Islet precursor cell (in vitro differentiated cells): ENCODE measurements around the gene MDH1B.
"Not testable (repeated sequence)": the region's sequence is repeated elsewhere in the genome, so short reads cannot be mapped to it uniquely, and the experiment has no call there.

ENCODE experiments used
- DNase-seq: peaks from one replicate; pipeline ENCODE4 v3.0.0-alpha.2; 2018

MDH1B gene

DNA sequence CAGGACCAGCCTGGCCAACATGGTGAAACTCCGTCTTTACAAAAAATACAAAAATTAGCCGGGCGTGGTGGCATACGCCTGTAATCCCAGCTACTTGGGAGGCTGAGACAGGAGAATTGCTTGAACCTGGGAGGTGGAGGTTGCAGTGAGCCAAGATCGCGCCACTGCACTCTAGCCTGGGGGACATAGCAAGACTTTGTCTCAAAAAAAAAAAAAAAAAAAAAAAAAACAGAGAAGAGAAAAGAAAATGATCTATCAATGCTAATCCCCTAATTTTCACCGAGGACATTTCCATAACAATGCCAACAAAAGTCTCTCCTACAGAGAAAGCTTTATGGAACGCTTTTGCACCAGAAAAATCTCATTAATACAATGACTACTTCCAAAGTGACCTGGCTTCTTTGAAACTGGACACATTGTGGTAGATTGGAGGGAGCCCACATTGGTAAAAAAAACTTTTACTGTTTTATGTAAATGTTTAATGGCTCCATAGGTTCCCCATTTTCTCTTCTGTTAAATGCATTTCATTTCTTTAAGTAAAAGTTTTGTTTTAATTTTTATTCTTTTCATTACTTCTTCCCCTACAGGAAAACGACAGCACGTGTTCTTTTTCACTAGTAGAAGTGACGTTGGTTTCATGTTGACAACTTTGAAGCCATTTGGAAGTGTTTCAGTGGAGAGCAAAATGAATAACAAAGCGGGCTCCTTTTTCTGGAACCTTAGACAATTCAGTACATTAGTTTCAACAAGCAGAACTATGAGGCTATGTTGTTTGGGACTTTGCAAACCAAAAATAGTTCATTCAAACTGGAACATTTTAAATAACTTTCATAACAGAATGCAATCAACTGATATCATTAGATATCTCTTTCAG, 1.2 kb upstream of the MDH1B start:
- DNase-seq: no peak

DNA sequence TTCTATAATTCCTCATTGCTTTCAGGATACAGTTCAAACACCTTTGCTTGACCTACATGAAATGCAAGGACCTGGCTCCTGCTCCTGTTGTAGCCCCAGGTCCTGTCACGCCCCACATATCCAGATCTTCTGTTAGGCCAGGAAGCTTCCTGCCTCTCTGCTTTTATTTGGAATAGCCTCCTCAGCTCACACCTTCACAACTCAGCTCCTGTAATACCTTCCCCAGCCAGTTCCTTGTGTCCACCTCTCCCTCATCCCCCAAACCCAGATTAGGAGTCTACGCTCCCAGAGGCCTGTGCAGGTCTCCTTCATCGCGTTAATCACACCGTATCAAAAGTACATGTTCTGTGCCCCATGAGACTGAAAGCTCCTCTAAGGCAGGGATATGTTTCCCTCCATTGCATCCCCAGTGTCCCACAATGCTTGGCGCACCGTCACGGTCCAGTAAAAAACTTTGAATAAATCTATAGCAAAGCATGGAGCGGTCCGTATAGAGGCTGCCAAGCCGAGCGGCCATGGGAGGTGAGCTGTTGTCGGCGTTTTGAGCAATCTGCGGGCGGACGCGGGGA, 371 bp downstream of the MDH1B start:
- DNase-seq: no peak

DNA sequence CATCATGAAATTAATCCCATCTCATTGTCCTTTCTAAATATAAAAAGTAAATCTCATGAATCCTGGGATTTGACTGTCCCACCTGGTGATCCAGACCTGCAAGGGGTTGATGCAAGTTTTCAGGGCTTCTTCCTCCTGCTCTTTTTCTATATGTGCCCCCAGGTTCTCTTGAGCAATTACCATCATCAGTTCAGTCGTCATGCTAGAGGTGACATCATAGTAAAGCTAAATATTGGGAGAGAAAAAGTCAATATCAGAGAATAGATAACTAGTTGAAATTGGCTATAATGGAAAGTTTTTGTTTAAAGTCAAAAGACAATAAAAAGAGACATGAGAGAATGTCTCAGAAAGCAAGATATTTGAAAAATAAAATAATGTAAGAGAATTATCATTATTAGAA, 8.3 kb downstream of the MDH1B start:
- no peak for DNase-seq

DNA sequence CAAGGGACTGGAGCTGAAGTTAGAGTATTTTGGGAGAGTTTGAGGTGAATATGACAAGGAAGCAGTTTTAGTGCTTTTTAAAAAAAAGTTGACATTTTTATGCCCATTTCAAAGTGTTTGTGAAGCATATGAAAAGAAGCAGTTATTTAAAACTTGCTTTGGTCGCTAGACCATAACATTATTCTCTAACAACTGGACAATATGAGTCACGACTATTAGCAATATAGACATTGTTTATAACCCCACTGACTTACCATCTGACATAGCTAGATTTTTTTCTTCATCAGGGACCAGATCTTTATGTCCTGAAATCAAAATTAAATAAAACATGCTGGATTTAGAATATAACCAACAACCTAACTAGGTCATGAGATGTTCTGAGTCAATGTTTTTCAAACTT, 24.3 kb downstream of the MDH1B start:
- DNase-seq: no peak

DNA sequence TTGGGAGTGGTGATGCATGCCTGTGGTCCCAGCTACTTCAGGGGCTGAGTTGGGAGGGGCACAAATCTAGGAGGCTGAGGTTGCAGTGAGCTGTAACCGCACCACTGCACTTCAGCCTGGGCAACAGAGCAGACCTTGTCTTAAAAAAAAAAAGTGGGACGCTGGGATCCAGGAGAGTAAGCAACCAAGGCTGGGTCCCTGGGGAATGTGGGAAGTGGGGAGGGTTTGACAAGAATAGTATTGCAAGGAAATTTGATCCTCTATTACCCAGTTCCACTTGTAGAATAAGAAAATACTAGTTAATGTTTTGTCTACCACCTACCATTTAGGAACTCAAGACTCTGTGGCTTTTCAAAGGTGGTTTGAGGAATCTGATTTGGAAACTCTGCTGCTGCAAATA, 25.9 kb downstream of the MDH1B start:
- no peak for DNase-seq

DNA sequence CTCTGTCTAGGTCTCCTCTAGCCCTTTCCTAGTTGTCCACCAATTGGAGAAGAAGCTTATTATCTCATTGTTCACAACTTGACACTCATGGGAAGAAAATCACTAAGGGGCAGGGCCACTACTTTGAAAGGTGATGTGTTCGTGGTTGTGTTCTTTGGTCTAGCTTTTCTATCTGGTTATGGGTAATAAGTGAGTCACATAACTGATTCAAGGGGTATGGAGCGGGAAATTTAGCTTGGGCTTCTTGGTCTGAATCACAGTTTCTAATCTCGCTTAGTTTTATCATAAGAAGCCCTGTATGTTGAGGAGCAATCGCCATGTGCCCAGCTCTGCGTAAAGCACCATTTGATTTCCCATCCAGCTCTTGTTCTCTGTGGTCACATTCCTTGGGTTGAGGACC, 28.2 kb downstream of the MDH1B start:
- no peak for DNase-seq

DNA sequence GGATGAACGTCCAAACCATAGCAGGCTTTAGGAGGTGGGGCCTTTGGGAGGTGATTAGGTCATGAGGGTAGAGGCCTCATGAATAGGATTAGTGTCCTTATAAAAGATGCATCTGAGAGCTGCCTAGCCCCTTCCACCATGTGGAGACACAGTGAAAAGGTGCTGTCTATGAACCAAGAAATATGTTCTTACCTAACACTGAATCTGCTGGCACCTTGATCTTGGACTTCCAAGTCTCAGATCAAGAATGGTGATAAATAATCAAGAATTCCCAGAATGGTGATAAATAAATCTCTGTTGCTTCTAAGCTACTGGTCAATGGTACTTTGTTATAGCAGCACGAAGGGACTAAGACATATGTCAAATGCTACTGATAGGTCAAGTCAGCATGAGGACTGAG, 31.8 kb downstream of the MDH1B start:
- no peak for DNase-seq

DNA sequence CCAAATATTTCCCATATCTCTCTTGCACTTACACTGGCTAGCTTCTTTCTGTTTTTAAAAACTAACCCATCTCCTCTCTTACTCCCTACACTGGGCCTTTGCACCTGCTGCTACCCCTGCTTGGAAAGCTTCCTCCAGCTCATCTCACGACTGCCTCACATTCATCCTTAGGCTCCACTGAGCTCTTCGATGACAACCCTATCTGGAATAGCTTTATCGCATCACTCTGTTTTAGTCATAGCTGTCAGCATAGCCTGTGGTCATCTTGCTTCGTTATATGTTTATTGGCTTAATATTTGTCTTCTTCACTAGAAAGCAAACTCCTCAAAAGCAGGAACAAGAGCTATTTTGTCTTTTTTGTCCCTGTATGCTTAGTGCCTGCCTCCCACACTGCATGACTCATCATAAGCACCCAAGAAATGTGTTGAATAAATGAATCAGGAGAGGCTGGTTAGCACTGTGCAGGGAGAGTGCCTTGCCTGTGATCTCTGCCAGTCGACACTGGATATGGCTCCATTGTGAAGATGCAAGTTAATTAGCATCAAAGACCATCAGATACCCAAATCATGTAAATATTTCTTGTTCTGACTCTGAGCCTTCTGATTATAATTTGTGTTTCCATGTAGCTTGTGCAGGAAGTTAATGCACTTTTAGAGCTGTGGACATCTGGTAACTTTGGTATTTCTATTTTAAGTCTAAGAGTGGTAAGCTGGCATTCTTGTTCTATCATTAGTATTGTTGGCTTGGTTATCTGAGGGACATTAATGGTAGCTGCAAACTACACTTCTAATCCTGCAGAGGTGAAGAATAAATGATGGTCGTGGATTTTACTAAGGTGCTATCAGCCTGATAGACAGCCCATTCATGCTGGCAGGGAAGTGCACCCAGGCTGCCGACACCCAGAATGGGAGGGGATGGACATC, 36.6 kb downstream of the MDH1B start:
- no peak for DNase-seq

DNA sequence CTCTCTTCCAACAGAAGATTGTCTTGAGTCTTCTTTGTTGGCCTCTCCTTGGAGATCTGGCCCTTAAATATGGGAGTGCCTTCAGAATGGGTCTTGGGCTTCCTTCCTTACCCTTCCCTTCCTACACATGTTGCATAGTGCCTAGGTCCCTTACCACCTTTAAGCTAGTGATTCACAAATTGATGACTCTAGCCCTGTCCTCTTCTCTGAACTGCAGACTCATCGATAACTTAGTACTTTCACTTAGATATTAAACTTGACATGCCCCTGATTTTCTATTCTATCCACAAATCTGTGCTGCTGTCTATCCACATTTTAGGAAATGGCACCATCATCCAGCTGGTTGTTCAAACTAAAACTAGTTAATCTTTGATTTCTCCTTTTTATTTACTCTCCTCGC, 37.8 kb downstream of the MDH1B start:
- no peak for DNase-seq

DNA sequence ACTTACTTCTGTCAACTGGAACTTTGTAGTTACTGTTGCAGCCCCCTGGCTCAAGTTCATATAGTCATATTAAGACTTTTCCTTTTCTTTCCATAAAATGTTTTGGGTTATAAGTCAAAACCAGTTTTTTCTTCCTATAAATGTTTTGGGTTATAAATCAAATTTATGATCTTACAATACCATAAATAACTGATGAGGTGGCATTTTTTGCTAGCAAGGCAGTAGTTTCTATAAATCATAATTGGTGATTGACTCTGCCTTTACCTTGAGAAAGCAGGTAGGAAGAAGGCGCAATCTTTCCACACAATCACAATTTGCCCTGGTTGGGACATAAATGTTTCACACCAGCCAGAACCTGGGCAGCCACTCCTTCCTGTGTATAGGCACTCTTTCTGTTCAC, 41.8 kb downstream of the MDH1B start:
- no peak for DNase-seq

DNA sequence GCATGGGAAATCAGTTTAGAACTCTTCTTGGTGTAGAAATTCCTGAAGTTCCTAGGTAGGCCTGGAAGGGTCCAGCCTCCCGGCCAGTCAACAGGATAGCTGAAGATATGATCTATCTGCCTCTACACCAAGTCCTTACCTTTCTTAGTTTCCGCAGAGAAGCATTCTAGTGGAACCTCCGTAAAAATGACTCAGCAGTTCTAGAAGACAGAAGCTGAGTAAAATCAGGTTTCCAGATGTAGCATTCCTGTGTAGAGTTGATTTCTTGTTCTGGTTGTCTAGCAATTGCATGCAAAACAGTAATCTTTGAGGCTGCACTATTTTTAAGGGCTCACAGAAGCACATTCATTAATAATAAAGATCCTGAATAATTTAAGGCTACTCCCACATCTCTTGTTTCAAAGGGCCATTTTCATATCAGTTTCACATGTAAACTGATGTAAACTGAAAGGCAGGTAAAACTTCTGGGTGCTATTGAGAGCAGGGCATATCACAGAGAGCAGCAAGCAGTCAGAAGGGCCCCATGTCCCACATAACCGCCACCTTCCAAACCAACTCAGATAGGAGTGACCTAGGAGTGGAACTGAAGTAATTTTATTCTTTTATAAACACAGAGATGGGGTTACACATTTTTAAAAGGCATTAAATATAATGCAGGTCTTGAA, 43.7 kb downstream of the MDH1B start:
- peak; percentile 54 for DNase-seq

DNA sequence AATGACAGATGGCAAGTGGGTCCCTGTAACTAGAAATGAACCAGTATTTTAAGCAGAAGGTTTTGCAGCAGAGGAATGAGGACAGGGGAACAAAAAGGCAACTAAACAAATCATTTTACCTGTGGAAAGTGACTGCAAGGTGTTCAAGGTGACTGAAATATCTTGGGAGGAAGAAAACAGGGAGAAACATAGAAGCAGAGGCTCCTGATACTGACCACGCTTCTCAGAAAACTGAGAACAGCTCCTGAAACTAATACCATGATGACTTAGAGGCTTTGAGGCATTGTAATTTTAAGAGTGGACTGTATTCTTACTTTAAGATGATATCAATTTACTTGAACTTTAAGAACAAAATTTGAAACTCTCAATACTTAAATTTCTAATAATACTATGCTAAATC, 46.8 kb downstream of the MDH1B start, which contains the start of gene DYTN:
TSS of gene DYTN (minus strand) at position 101 of the 400 bp plus-strand sequence. CDS start 117 bp downstream, outside the sequence.
- no peak for DNase-seq

DNA sequence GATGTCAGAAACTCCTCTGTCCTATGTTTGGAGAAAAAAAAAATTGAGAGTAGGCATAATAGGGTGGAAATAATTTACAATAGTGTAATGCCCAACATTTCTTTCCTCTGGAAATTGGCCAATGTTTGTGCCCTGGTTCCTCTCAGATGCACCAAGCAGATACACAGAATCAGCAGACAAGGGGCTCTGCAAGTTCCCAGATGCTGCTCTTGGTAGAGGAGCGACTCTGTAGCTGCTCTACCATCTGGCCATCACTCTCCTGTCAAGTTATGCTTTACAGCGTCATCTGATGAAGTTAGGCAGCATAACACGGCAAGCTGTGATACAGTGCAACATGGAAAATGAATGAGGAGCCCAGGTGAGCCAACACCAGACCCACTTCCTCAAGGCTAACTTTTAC, 48.5 kb downstream of the MDH1B start:
- DNase-seq: no peak

DNA sequence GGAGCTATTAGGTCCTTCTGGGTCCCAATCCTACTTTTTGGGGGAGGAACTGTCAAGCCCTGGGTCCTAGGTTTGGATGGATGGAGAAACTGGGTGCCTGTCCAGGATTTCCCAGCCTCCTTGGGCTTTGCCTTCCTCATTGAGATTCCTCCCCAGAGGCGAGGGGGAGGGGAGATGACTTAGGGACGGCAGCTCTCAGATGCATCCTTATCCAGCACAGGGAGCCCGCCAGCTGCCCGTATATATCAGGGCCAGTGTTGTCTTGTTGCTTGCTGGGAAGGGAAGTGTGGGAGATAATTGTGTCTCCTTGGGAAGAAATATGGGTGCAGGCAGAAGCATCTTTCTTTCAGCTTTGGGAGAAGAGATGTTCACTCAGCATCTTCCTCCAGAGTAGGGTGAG, 49.9 kb downstream of the MDH1B start:
- DNase-seq: not testable (repeated sequence)

DNA sequence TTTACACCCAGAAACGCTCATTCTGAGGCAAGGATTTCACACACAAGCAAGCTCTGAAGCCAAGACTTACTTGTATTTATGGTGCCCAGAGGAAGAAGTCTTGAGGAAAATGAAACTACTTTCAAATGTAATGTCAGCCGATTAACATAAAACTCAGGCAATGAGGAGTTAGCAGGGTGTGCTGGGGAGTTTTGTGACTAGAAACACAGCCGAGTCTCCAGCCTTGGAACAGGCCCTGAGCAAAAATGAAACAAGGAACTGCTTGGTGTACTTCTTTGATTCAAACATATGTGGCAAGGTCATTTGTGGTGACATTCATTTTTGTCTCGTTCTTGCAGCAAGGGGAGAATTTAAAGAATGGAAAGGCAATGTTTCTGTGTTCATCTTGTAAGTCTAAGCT, 51.4 kb downstream of the MDH1B start:
- DNase-seq: no peak

DNA sequence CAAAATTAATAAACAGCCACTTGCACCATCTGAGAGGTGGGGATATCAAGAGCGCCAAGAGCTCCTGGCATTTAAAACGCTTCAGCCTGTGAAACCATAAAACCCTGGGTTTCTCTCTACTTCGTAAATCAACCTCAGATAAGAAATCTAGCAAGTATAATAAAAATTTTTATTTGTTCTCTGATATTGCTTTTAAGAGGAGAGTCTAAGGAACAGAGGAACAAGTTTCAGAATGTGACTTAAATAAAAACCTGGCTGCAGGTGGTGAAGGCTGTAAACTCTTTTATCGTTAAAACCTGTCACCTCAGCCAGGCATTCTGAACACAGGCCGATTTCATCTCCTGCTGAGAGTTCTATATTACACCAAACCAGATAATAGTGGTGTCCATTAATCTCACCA, 56.8 kb downstream of the MDH1B start:
- no peak for DNase-seq

DNA sequence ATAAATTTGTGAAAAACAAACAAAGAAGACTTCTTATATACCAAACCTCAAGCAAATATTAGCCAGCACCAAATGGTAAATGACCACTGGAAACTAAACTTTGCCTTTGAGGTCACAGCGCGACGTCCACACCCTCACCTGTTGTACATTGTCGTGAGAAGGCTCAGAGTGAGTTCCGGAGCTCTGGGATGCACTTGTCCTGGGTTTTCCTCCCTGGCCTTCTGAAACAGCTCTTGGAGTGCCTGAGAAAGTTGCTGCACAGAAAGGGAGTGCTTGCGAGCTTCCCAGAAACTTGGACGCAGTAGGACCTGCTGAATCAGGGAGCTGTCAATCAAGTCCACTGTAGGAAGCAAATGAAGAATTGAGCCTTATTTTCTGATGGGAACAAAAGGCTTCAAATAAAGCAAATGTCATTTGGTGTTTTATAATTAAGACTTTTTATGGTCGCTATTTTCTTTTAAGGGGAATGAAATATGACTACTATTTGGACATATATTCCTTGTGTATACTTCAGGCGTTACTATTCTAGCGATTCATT, 57.9 kb downstream of the MDH1B start:
- DNase-seq: no peak

DNA sequence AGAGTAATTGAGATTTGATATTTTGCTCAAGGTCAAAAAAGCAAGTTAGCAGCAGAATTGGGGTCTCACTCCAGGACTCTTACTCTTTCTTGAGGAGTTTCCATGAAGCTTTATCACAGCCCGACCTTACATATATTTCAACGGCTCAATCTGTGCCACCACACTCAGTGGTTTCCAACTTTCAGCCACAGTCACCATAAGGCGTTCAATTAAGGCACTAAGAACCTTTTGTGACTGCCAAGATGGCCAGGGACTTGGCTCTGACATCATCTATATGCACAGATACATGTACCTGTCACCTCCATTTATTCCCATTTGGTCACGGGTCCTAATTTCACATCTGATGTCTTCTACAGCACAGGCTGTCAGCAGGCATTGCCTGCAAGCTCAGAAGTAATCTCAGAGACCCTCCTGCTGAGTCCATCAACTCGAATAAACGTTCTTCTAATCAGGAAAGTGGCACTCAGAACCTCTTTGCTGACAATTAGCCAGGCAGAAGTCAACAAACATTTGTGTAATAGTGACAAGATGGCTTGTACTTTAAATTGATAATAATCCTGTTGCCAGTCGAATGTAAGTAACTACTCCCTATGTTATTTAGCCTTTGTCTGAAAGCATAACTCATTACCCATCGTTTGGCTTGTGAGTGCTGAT, 63.0 kb downstream of the MDH1B start:
- DNase-seq: no peak

DNA sequence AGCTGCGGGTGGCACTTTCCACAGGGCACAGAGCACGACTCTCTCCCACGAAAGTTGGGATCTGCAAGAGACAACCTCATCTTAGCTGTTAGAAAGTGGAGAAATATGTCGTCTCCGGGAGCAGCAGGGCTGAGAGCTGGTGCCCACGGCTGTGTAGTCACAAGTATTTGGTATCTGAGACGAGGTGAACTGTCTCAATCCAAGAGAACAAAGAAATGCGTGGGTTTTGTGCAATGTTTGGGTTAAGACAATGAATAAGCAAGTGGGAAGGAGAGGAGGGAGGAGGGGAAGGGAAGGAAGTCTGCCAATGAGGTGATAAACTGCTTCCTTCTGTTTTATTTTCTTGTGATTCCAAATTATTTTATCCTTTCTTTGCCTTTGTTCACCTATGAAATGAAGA, 65.0 kb downstream of the MDH1B start:
- no peak for DNase-seq

DNA sequence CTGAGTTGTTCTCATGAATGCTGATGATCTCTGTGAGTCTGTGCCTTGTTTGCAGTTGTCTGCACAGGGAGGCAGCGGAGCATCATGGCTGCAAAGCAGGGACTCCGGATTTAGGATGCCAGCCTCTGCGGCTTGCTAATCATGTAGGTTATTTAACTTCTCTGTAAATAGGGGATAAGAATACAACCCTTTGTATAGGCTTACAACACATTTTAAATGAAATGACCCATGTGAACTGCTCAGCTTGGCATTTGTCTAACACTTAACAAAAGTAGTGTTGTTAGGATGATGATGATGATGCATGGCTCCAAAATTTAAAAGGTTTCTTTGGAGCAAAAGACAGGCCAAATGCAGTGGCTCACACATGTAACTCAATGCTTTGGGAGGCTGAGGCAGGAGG, 66.3 kb downstream of the MDH1B start:
- DNase-seq: no peak

DNA sequence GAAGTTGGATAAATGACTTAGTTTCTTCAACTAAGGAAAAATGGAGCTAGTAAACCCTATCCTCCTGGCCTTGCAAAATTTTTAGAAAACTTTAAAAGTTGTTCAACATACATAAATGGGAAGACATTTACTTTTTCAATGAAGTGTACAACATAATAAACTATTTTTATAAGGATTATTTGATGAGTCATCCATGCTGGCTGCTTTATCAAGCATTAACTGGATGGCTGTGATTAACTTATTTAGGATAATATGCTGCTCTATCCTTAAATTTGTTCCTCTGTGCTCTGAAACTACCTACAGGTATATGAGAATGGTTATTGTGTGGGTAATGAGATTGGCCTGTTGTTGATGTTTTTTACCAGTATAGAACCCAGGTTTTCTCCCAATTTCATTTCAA, 68.2 kb downstream of the MDH1B start:
- no peak for DNase-seq
